Prostate gland (tissue), 2 donors: ENCODE results near the gene ZNF319.

Experiments used
- CTCF ChIP-seq, 4 experiments: fragments of 200-600 bp in 2 of 4; fragments of 450-650 bp in 2 of 4; sonication (generic) in 2 of 4; IDR thresholded peaks; 1 replicate in 3 of 4; 2 replicates in 1 of 4; pipeline ENCODE4 v1.5.1; 2016 to 2019; ENCODE audit warnings: antibody characterized with exemption in 4 of 4, mild to moderate bottlenecking in 2 of 4, moderate library complexity in 2 of 4
- POLR2A ChIP-seq: fragments of 450-650 bp; IDR thresholded peaks from one replicate; pipeline ENCODE4 v1.6.1; 2016; ENCODE audit warnings: antibody characterized with exemption, mild to moderate bottlenecking
- POLR2AphosphoS5 ChIP-seq: sonication (generic); formaldehyde crosslinking; IDR thresholded peaks from one replicate; pipeline ENCODE4 v1.6.1; 2017; ENCODE audit warnings: antibody characterized with exemption

DNA sequence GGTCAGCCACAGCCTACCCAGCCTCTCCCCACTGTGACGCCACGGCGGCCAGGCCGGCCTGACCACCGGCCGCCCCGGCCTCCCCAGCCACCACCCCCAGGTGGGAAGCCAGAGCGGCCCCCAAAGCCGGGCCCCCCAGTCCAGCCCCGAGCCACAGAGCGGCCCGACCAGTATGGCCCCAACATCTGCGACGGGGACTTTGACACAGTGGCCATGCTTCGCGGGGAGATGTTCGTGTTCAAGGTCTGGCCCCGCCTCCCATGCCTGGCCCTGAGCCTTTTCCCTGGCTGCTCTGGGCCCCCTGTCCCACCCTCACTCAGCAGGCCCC lies 41.1 kb upstream of the ZNF319 start:
- TF ChIP-seq CTCF (IDR thresholded peaks at IDR 0.05) (no peak), POLR2AphosphoS5 (no peak), POLR2A (no peak)
